ENCODE results near the gene FSD1L.

GRCh38 chr9:105413525-105413924 lies 34.3 kb upstream of the FSD1L start:
- TF ChIP-seq CTCF (IDR thresholded peaks at IDR 0.05) (peak; percentile 20 to 33 (median 28)), POLR2A (IDR thresholded peaks at IDR 0.05) (no peak)
